Endodermal cell (in vitro differentiated cells): ENCODE results near the gene AFF3. TPM values are rescaled to one million over a fixed set of nuclear protein-coding genes. Genes with fewer than 3 reads are reported as not detected.
"Not testable (repeated sequence)": the region's sequence is repeated elsewhere in the genome, so short reads cannot be mapped to it uniquely, and the experiment has no call there.

Experiments
- DNase-seq: peaks from one replicate; pipeline ENCODE4 v3.0.0-alpha.2; 2017
- H3K27ac ChIP-seq: 2 replicates; pipeline ENCODE4 v1.5.1; 2013; ENCODE audit warnings: mild to moderate bottlenecking, low read depth, low read length, moderate library complexity
- H3K27me3 ChIP-seq: 2 replicates; pipeline ENCODE4 v1.6.1; 2013; ENCODE audit warnings: mild to moderate bottlenecking, low read length, moderate library complexity; ENCODE audit not compliant: insufficient read depth, control insufficient read depth, poor library complexity, severe bottlenecking
- H3K36me3 ChIP-seq: 2 replicates; pipeline ENCODE4 v1.7.0; 2013; ENCODE audit warnings: mild to moderate bottlenecking, low read length, moderate library complexity; ENCODE audit not compliant: control insufficient read depth, insufficient read depth
- H3K4me1 ChIP-seq: one replicate; pipeline ENCODE4 v1.7.0; 2013; ENCODE audit warnings: low read length; ENCODE audit not compliant: control insufficient read depth, insufficient read depth
- H3K4me3 ChIP-seq: 2 replicates; pipeline ENCODE4 v1.5.1; 2013; ENCODE audit warnings: mild to moderate bottlenecking, low read length, moderate library complexity
- H3K9ac ChIP-seq: 2 replicates; pipeline ENCODE4 v1.6.1; 2013; ENCODE audit warnings: mild to moderate bottlenecking, low read length, moderate library complexity; ENCODE audit not compliant: poor library complexity, severe bottlenecking; ENCODE audit errors: extremely low read depth
- H3K9me3 ChIP-seq: 2 replicates; pipeline ENCODE4 v1.6.1; 2013; ENCODE audit warnings: mild to moderate bottlenecking, low read length, moderate library complexity; ENCODE audit not compliant: control insufficient read depth
- H3K27ac Mint-ChIP-seq: 2 replicates; pipeline ENCODE4 v1.8.0; 2020; ENCODE audit warnings: mixed read lengths
- H3K27me3 Mint-ChIP-seq: 2 replicates; pipeline ENCODE4 v1.8.0; 2021; ENCODE audit warnings: mild to moderate bottlenecking, mixed read lengths; ENCODE audit not compliant: insufficient read depth
- H3K36me3 Mint-ChIP-seq: 2 replicates; pipeline ENCODE4 v1.8.0; 2020; ENCODE audit warnings: low read depth, mixed read lengths
- H3K4me1 Mint-ChIP-seq: 2 replicates; pipeline ENCODE4 v1.8.0; 2020; ENCODE audit warnings: mixed read lengths
- H3K4me3 Mint-ChIP-seq: 2 replicates; pipeline ENCODE4 v1.8.0; 2020; ENCODE audit warnings: mild to moderate bottlenecking, moderate library complexity, mixed read lengths
- H3K9me3 Mint-ChIP-seq: 2 replicates; pipeline ENCODE4 v1.8.0; 2020; ENCODE audit warnings: mild to moderate bottlenecking, mixed read lengths
- WGBS, 2 experiments: methylation state at CpG; one replicate each; pipeline versions ENCODE4 v1.1.5 to v1.1.7; 2013; ENCODE audit warnings: missing lambda C conversion rate in 2 of 2, mixed read lengths in 1 of 2; ENCODE audit not compliant: insufficient coverage in 1 of 2, insufficient read length in 1 of 2; 5-methylcytosine and 5-hydroxymethylcytosine counted together
- total RNA-seq, 2 donors: library from RNA; stranded (reverse); fragmentation: NEBNext Ultra II Directional in 1 of 2; extraction: Animal tissue kit (Norgen Biotek cat#: 25700) in 1 of 2; gene quantifications; 2 replicates in 1 of 2; 3 replicates in 1 of 2; pipeline ENCODE4 v1.2.1, GENCODE V29; 2021
- TF ChIP-seq, protein P1 (sequence below): fragments of 200-600 bp; sonication (generic); conservative IDR thresholded peaks from 2 replicates; pipeline ENCODE4 v1.5.0; 2021; ENCODE audit warnings: antibody characterized with exemption, mild to moderate bottlenecking

The AFF3 gene
- total RNA-seq, 2 donors from 2014 or later: 0.62 to 0.73 TPM

DNA sequence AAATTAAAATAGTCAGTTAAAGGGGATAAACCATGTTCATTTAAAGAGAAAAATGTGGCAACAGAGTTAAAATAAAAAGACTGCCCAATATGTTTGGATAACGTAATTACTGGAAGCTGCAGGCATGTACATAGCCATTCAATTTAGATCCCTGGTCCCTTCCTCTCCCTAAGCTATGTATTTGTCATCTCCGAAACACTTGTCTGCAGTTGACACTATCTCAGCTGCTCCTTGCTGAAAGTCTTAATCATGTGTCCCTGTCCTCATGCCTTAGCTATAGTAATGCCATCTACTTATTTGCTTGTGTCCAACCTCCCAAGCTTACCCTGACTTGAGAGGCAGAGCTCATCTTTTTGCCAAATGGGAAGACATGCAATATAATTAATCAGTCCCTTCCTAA is 478.7 kb downstream of the AFF3 start:
- H3K27ac Mint-ChIP-seq: no peak overlapping the region
- TF ChIP-seq, protein P1, sequence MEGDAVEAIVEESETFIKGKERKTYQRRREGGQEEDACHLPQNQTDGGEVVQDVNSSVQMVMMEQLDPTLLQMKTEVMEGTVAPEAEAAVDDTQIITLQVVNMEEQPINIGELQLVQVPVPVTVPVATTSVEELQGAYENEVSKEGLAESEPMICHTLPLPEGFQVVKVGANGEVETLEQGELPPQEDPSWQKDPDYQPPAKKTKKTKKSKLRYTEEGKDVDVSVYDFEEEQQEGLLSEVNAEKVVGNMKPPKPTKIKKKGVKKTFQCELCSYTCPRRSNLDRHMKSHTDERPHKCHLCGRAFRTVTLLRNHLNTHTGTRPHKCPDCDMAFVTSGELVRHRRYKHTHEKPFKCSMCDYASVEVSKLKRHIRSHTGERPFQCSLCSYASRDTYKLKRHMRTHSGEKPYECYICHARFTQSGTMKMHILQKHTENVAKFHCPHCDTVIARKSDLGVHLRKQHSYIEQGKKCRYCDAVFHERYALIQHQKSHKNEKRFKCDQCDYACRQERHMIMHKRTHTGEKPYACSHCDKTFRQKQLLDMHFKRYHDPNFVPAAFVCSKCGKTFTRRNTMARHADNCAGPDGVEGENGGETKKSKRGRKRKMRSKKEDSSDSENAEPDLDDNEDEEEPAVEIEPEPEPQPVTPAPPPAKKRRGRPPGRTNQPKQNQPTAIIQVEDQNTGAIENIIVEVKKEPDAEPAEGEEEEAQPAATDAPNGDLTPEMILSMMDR: no peak
- no peaks in the 10 kb centered on the region for H3K4me1 Mint-ChIP-seq
- WGBS, 2 experiments: 88 to 91% methylated on average over 2 of the region's 2 CpGs
- peaks cover under 1% of the 10 kb centered on the region for H3K9me3 Mint-ChIP-seq
- H3K27me3 ChIP-seq: no peaks in the 10 kb centered on the region
- H3K9me3 ChIP-seq: peaks cover 2% of the 10 kb centered on the region
- no peaks in the 10 kb centered on the region for H3K36me3 Mint-ChIP-seq
- no peak overlapping the region for H3K4me3 Mint-ChIP-seq
- H3K36me3 ChIP-seq: no peaks in the 10 kb centered on the region
- no peaks in the 10 kb centered on the region for H3K27me3 Mint-ChIP-seq
- no peak overlapping the region for H3K9ac ChIP-seq
- H3K4me1 ChIP-seq: no peaks in the 10 kb centered on the region
- no peak for DNase-seq
- peak overlapping the region; percentile 78 for H3K27ac ChIP-seq
- no peak overlapping the region for H3K4me3 ChIP-seq

DNA sequence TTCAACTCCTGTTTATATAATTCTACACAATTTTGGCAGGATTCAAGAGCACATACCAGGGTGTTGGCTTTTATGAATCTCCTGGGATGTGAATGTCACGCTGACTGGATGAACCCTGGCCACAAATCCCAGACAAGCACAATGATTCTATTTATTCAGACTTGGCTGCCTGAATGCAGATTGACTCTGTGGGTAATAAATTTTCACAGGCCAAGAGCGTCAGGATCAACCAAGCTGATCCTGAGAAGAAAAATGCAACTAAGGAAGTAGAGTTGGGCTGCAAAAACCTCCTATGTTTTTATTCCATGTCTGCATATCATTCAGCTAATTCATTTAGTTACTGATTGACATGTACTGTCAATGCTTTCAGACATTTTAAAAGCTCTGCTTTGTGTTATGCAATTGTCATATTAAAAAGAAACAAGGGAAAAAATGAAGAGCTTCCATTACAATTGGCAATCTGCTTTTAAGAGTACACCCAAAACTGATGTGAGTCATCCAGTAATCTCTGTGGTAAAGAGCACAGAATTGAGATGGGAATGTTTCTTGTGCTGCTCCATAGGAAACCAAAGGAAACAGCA is 479.5 kb downstream of the AFF3 start:
- Histone ChIP-seq H3K4me1 (no peaks in the 10 kb centered on the region), H3K36me3 (no peaks in the 10 kb centered on the region), H3K27ac (peak overlapping the region; percentile 78), H3K27me3 (no peaks in the 10 kb centered on the region), H3K4me3 (no peak overlapping the region), H3K9ac (no peak overlapping the region), H3K9me3 (no peaks in the 10 kb centered on the region)
- no peak overlapping the region for H3K4me3 Mint-ChIP-seq
- H3K36me3 Mint-ChIP-seq: no peaks in the 10 kb centered on the region
- no peaks in the 10 kb centered on the region for H3K27me3 Mint-ChIP-seq
- H3K4me1 Mint-ChIP-seq: no peaks in the 10 kb centered on the region
- TF ChIP-seq, protein P1: no peak
- WGBS, 2 experiments: 43 to 85% methylated on average over 1 to 2 of the region's 2 CpGs
- DNase-seq: no peak
- H3K9me3 Mint-ChIP-seq: no peaks in the 10 kb centered on the region
- no peak overlapping the region for H3K27ac Mint-ChIP-seq

DNA sequence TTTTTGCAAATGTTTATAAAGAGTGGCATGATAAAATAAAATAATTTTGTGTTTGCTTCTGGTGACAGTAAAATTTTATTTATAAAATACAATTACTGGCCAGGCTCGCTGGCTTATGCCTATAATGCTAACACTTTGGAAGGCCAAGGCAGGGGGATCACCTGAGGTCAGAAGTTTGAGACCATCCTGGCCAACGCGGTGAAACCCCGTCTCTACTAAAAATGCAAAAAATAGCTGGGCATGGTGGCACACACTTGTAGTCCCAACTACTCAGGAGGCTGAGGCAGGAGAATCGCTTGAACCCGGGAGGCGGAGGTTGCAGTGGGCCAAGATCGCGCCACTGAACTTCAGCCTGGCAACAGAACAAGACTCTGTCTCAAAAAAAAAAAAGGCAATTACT is 480.6 kb downstream of the AFF3 start:
- not testable (repeated sequence) for H3K4me1 ChIP-seq, H3K4me1 Mint-ChIP-seq, H3K27me3 Mint-ChIP-seq, H3K4me3 Mint-ChIP-seq, H3K27ac Mint-ChIP-seq, H3K36me3 ChIP-seq, H3K9ac ChIP-seq, H3K27ac ChIP-seq, H3K4me3 ChIP-seq, H3K9me3 Mint-ChIP-seq, H3K36me3 Mint-ChIP-seq, DNase-seq, H3K27me3 ChIP-seq, H3K9me3 ChIP-seq
- whole genome bisulfite sequencing, 2 experiments: 97 to 100% methylated on average over 5 to 9 of the region's 9 CpGs
